Endothelial cell of hepatic sinusoid (primary cell): Measurements from ENCODE around the gene ATR.
"Not testable (repeated sequence)": the region's sequence is repeated elsewhere in the genome, so short reads cannot be mapped to it uniquely, and the experiment has no call there.

Source experiments
- in situ Hi-C: cut with HindIII; loops from 2 replicates; pipeline ENCODE4 v1.10.0; 2017; ENCODE audit warnings: low sequenced_read_pairs

Gene ATR

GRCh38 chr3:142578329-142579223 is at the start of gene ATR:
ATR (minus strand) TSS chr3:142578733; CDS start chr3:142578704, 29 bp downstream.
- in situ Hi-C loops: loop anchor here (5.0 to 25.0 kb wide), 2 partner anchors 51 to 434 kb away; partner anchors contain the start of gene U2SURP

- in situ Hi-C loops: no loop called here
These were observed 48.4 kb upstream of the ATR start for GRCh38 chr3:142626971-142627370.

GRCh38 chr3:142625153-142625440 is 46.6 kb upstream of the ATR start:
- in situ Hi-C loops: no loop called here

- in situ Hi-C loops: no loop called here
These were observed 46.0 kb upstream of the ATR start for GRCh38 chr3:142624341-142625152.

- in situ Hi-C loops: no loop called here
These were observed 44.7 kb upstream of the ATR start for GRCh38 chr3:142623194-142623593.

GRCh38 chr3:142622405-142622804 is 43.9 kb upstream of the ATR start:
- in situ Hi-C loops: no loop called here

GRCh38 chr3:142618917-142619461 is 40.5 kb upstream of the ATR start:
- in situ Hi-C loops: loop anchor here (5.0 kb wide), 1 partner anchor 37 kb away; no protein-coding TSS in a partner anchor

- in situ Hi-C loops: loop anchor here (5.0 kb wide), 1 partner anchor 33 kb away; no protein-coding TSS in a partner anchor
These were observed 36.6 kb upstream of the ATR start for GRCh38 chr3:142615171-142615570.

GRCh38 chr3:142614059-142614626 is 35.6 kb upstream of the ATR start:
- in situ Hi-C loops: no loop called here

- in situ Hi-C loops: no loop called here
These were observed 35.0 kb upstream of the ATR start for GRCh38 chr3:142613491-142613890.

- in situ Hi-C loops: no loop called here
These were observed 32.7 kb upstream of the ATR start for GRCh38 chr3:142611206-142611605.

- in situ Hi-C loops: no loop called here
These were observed 30.6 kb upstream of the ATR start for GRCh38 chr3:142609136-142609535.

GRCh38 chr3:142608631-142609030 is 30.1 kb upstream of the ATR start:
- in situ Hi-C loops: no loop called here

GRCh38 chr3:142604940-142605339 is 26.4 kb upstream of the ATR start:
- in situ Hi-C loops: no loop called here

GRCh38 chr3:142603386-142603705 is 24.8 kb upstream of the ATR start:
- in situ Hi-C loops: not testable (repeated sequence)

GRCh38 chr3:142602619-142603385 is 24.3 kb upstream of the ATR start:
- in situ Hi-C loops: no loop called here

- in situ Hi-C loops: no loop called here
These were observed 23.2 kb upstream of the ATR start for GRCh38 chr3:142601713-142602112.

- in situ Hi-C loops: loop anchor here (25.0 kb wide), 1 partner anchor 414 kb away; the partner anchor contains the start of gene U2SURP
These were observed 19.4 kb upstream of the ATR start for GRCh38 chr3:142597906-142598305.

GRCh38 chr3:142596726-142597088 is 18.2 kb upstream of the ATR start:
- in situ Hi-C loops: loop anchor here (25.0 kb wide), 1 partner anchor 416 kb away; the partner anchor contains the start of gene U2SURP

GRCh38 chr3:142595951-142596725 is 17.6 kb upstream of the ATR start, which contains the start of gene PLS1:
PLS1 (plus strand) TSS chr3:142596393; CDS start chr3:142664238, 67,845 bp downstream.
- in situ Hi-C loops: loop anchor here (25.0 kb wide), 1 partner anchor 416 kb away; the partner anchor contains the start of gene U2SURP
